Heart right ventricle (tissue), 16 donors: ENCODE measurements around the gene DCST1. TPM values are rescaled to one million over a fixed set of nuclear protein-coding genes. Genes with fewer than 3 reads are reported as not detected.

Experiments used
- ATAC-seq, 8 donors: fragments of 200-7000 bp; cut with Tn5 transposase; one replicate each; pipeline ENCODE4 v1.9.1; 2020; ENCODE audit warnings: mild to moderate bottlenecking in 8 of 8, moderate library complexity in 8 of 8, moderate number of reproducible peaks in 1 of 8
- DNase-seq, 2 donors: peaks; one replicate each; pipeline ENCODE4 v3.0.0-alpha.2; 2020
- H3K27ac ChIP-seq, 10 donors: fragments of 200-600 bp; sonication (generic) in 2 of 10; one replicate each; pipeline versions ENCODE4 v1.5.0 to v1.8.0; 2020 to 2022; ENCODE audit warnings: mild to moderate bottlenecking in 3 of 10
- H3K27me3 ChIP-seq, 7 donors: fragments of 200-600 bp; one replicate each; pipeline ENCODE4 v1.8.0; 2021 to 2022; ENCODE audit warnings: mild to moderate bottlenecking in 2 of 7
- H3K36me3 ChIP-seq, 9 donors: fragments of 200-600 bp; sonication (generic) in 1 of 9; one replicate each; pipeline versions ENCODE4 v1.5.0 to v1.8.0; 2020 to 2022; ENCODE audit warnings: mild to moderate bottlenecking in 2 of 9
- H3K4me1 ChIP-seq, 9 donors: fragments of 200-600 bp; sonication (generic) in 1 of 9; one replicate each; pipeline versions ENCODE4 v1.5.0 to v1.8.0; 2020 to 2022; ENCODE audit warnings: mild to moderate bottlenecking in 4 of 9
- H3K4me3 ChIP-seq, 10 donors: fragments of 200-600 bp; sonication (generic) in 2 of 10; one replicate each; pipeline versions ENCODE4 v1.5.0 to v1.8.0; 2020 to 2022; ENCODE audit warnings: mild to moderate bottlenecking in 7 of 10, moderate library complexity in 2 of 10
- H3K9me3 ChIP-seq, 11 donors: fragments of 200-600 bp in 10 of 11; sonication (generic) in 2 of 11; one replicate each; pipeline versions ENCODE4 v1.5.0 to v1.8.0; 2013 to 2022; ENCODE audit warnings: mild to moderate bottlenecking in 2 of 11, control low read depth in 1 of 11, moderate library complexity in 1 of 11
- CTCF ChIP-seq, 9 donors: fragments of 200-600 bp; sonication (generic) in 2 of 9; IDR thresholded peaks; one replicate each; pipeline versions ENCODE4 v1.5.0 to v1.8.0; 2021 to 2022; ENCODE audit warnings: antibody characterized with exemption in 9 of 9, mild to moderate bottlenecking in 5 of 9, moderate library complexity in 1 of 9
- WGBS, 2 donors: extraction: QIAGEN DNeasy Blood & Tissue Kit; methylation state at CpG; one replicate each; pipeline ENCODE4 v1.1.7; 2013; ENCODE audit warnings: inconsistent platforms in 1 of 2; 5-methylcytosine and 5-hydroxymethylcytosine counted together
- intact Hi-C, 10 donors: fragments of 100-400 bp; cut with DNase I; formaldehyde crosslinking; loops; one replicate each; pipeline versions ENCODE4 v1.11.1 to v1.14.2; 2022
- polyA plus RNA-seq, 2 donors: library from polyadenylated mRNA; stranded (reverse); fragments of 200-250 nt; gene quantifications; one replicate each; pipeline ENCODE4 v1.2.3, GENCODE V29; 2013
- total RNA-seq, 10 donors: library from RNA; stranded (reverse); fragmentation: NEBNext Ultra II Directional in 3 of 10; extraction: Animal tissue kit (Norgen Biotek cat#: 25700) in 3 of 10; gene quantifications; one replicate each; pipeline versions ENCODE4 v1.2.1 to v1.2.4, GENCODE V29; 2021 to 2023
- donor health status: Arrhythmogenic right ventricular cardiomyopathy.
- donor health status: ischemic (EF 13 %, LVEDD 7.1; RV severe dilation, severe dysfunction).
- donor health status: healthy with polysubstance abuse.
- donor health status: DM: no; HTN: yes; CAD: no.
- donor health status: DM: no; HTN: no; CAD: no.
- donor health status: ischemic (EF 25% LVEDD 6.9; RV normal size, moderate dysfunction).
- donor health status: ischemic (EF 25% LVEDD 5.7; RV mildly dilated, moderate dysfunction).
- donor health status: healthy.
- donor health status: DM: yes; HTN: yes; CAD: no.
- donor health status: Ischemic cardiomyopathy.
- donor health status: ischemic (EF 35%, LVEDD 5.7; RV mildly dilated, moderate dysfunction).
- donor health status: nonischemic (EF 11% LVEDD 7.7; RV severe dilation, severe dysfunction).
- donor health status: DM: yes; HTN: yes; CAD: no.
- donor health status: PGD.
- donor health status: ischemic (EF 29% LVEDD 5.4; RV normal size, mild dysfunction).
- donor health status: nonischemic (EF 23%, LVEDD 6.1; RV moderate dilation, normal function).

DCST1 gene
- total and polyA plus RNA-seq, 12 donors = 0.29 TPM; not detected in 11

- Histone ChIP-seq H3K36me3 (no peaks in the 10 kb centered on the region), H3K4me3 (no peak overlapping the region), H3K27ac (no peak overlapping the region), H3K4me1 (peaks cover 9 to 49% (median 36%) of the 10 kb centered on the region in 9 donors), H3K27me3 (peaks cover 19 to 25% (median 25%) of the 10 kb centered on the region in 7 donors), H3K9me3 (no peaks in the 10 kb centered on the region)
- intact Hi-C loops = loop anchor here in 2 of 10 donors (2.0 to 10.0 kb wide), 3 partner anchors 42 to 532 kb away; partner anchors contain the start of genes SLC50A1 (in 1 of the 2) and UBE2Q1 (in 1 of the 2)
- WGBS, 2 donors = 69 to 72% methylated on average over 8 of the region's 8 CpGs
- peak in 1 of 9 donors; percentile 19 for TF ChIP-seq CTCF (IDR thresholded peaks at IDR 0.05)
- DNase-seq (no peak), ATAC-seq (no peak)
Measured at GRCh38 chr1:155086856-155087535, 53.4 kb downstream of the DCST1 start.

GRCh38 chr1:155091071-155092051, 57.7 kb downstream of the DCST1 start:
- TF ChIP-seq CTCF (IDR thresholded peaks at IDR 0.05) = peak; percentile 94 to 99 (median 99)
- H3K36me3 ChIP-seq = no peaks in the 10 kb centered on the region
- H3K9me3 ChIP-seq = no peaks in the 10 kb centered on the region
- intact Hi-C loops = loop anchor here in 9 of 10 donors (1.0 to 5.0 kb wide), 8 partner anchors 36 to 79 kb away; partner anchors contain the start of gene EFNA1 (in 6 of the 9)
- no peak overlapping the region for H3K27ac ChIP-seq
- DNase-seq (peak; percentile 79 to 84), ATAC-seq (peak; percentile 37 to 74 (median 62))
- peaks cover 0 to 31% (median 21%) of the 10 kb centered on the region in 9 donors for H3K4me1 ChIP-seq
- 24 to 27% methylated on average over 29 of the region's 29 CpGs for WGBS, 2 donors
- H3K4me3 ChIP-seq = no peak overlapping the region
- no peaks in the 10 kb centered on the region for H3K27me3 ChIP-seq

- WGBS, 2 donors = 80 to 90% methylated on average over 6 of the region's 6 CpGs
- Histone ChIP-seq H3K4me3 (no peak overlapping the region), H3K27ac (no peak overlapping the region), H3K36me3 (no peaks in the 10 kb centered on the region), H3K27me3 (no peaks in the 10 kb centered on the region), H3K9me3 (no peaks in the 10 kb centered on the region), H3K4me1 (peaks cover 0 to 26% (median 19%) of the 10 kb centered on the region in 9 donors)
- no peak for TF ChIP-seq CTCF (IDR thresholded peaks at IDR 0.05)
- intact Hi-C loops = loop anchor here in 8 of 10 donors (1.0 to 5.0 kb wide), 5 partner anchors 35 to 75 kb away; partner anchors contain the start of gene EFNA1 (in 6 of the 8)
- DNase-seq (no peak), ATAC-seq (no peak)
Measured at GRCh38 chr1:155092131-155092530, 58.5 kb downstream of the DCST1 start.

GRCh38 chr1:155092641-155093040, 59.0 kb downstream of the DCST1 start:
- WGBS, 2 donors = 94 to 96% methylated on average over 12 of the region's 12 CpGs
- no peak for TF ChIP-seq CTCF (IDR thresholded peaks at IDR 0.05)
- Histone ChIP-seq H3K9me3 (no peaks in the 10 kb centered on the region), H3K4me3 (no peak overlapping the region), H3K36me3 (no peaks in the 10 kb centered on the region), H3K27me3 (no peaks in the 10 kb centered on the region), H3K27ac (no peak overlapping the region), H3K4me1 (peaks cover 0 to 25% (median 19%) of the 10 kb centered on the region in 9 donors)
- intact Hi-C loops = loop anchor here in 8 of 10 donors (1.0 to 5.0 kb wide), 5 partner anchors 35 to 74 kb away; partner anchors contain the start of gene EFNA1 (in 6 of the 8)
- no peak for ATAC-seq
- no peak for DNase-seq
